Fibroblast of villous mesenchyme (primary cell): ENCODE data around the gene PCDHGB4. TPM values are rescaled to one million over a fixed set of nuclear protein-coding genes. Genes with fewer than 3 reads are reported as not detected.

Source experiments
- DNase-seq: peaks from one replicate; pipeline ENCODE4 v3.0.0-alpha.2; 2010; ENCODE audit warnings: low read depth
- H3K4me3 ChIP-seq: 2 replicates; pipeline ENCODE4 v1.5.1; 2011; ENCODE audit warnings: low read depth, mild to moderate bottlenecking, low read length
- CTCF ChIP-seq: IDR thresholded peaks from 2 replicates; pipeline ENCODE4 v1.5.1; 2012; ENCODE audit warnings: low read depth, mild to moderate bottlenecking, low read length; ENCODE audit not compliant: insufficient read depth
- total RNA-seq: library from RNA; depleted of rRNA; stranded (reverse); fragments of >200 nt; gene quantifications from 2 replicates; pipeline ENCODE4 v1.2.3, GENCODE V29; 2012

Gene PCDHGB4
- total RNA-seq, 1 donor: 13.4 TPM

GRCh38 chr5:141397756-141398551 is 10.5 kb downstream of the PCDHGB4 start, which contains the start of gene PCDHGB5:
PCDHGB5 (plus strand) TSS chr5:141397947; CDS start chr5:141398128, 181 bp downstream.
- DNase-seq: peak; percentile 57
- peak; percentile 68 for TF ChIP-seq CTCF
- peak within 1 kb of the TSS; percentile 54 for H3K4me3 ChIP-seq

- peak overlapping the region; percentile 3 for H3K4me3 ChIP-seq
- no peak for TF ChIP-seq CTCF
Observed at GRCh38 chr5:141398608-141399007, 11.1 kb downstream of the PCDHGB4 start.

DNA sequence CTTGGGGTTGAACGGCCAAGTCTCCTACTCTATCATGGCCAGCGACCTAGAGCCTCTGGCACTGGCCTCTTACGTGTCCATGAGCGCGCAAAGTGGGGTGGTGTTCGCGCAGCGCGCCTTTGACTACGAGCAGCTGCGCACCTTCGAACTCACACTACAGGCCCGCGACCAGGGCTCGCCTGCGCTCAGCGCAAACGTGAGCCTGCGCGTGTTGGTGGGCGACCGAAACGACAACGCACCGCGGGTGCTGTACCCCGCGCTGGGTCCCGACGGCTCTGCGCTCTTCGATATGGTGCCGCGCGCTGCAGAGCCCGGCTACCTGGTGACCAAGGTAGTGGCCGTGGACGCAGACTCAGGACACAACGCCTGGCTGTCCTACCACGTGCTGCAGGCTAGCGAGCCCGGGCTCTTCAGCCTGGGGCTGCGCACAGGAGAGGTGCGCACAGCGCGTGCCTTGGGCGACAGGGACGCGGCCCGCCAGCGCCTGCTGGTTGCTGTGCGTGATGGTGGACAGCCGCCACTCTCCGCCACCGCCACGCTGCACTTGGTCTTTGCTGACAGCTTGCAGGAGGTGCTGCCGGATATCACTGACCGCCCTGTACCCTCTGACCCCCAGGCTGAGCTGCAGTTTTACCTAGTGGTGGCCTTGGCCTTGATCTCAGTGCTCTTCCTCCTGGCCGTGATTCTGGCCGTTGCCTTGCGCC is 12.2 kb downstream of the PCDHGB4 start:
- no peak overlapping the region for H3K4me3 ChIP-seq
- DNase-seq: no peak
- no peak for TF ChIP-seq CTCF

More at GRCh38 chr5:141398608-141399007, 11.1 kb downstream of the PCDHGB4 start:
- DNase-seq: no peak

- H3K4me3 ChIP-seq: peak within 1 kb of the TSS; percentile 43
- peak; percentile 37 for DNase-seq
- peak; percentile 42 for TF ChIP-seq CTCF
Observed at GRCh38 chr5:141402553-141403243, 15.2 kb downstream of the PCDHGB4 start, which contains the start of gene PCDHGA9. PCDHGA9 (plus strand) TSS chr5:141402778; CDS start chr5:141402953, 175 bp downstream.

DNA sequence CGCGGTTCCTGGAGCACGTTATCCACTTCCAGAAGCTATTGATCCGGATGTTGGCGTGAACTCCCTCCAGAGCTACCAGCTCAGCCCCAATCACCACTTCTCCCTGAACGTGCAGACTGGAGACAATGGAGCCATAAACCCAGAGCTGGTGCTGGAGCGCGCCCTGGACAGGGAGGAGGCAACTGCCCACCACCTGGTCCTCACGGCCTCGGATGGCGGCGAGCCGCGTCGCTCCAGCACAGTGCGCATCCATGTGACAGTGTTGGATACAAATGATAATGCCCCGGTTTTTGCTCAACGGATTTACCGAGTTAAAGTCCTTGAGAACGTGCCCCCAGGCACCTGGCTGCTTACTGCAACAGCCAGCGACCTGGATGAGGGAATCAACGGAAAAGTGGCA is 15.9 kb downstream of the PCDHGB4 start:
- no peak overlapping the region for H3K4me3 ChIP-seq
- no peak for DNase-seq
- no peak for TF ChIP-seq CTCF

- peak; percentile 71 for TF ChIP-seq CTCF
- peak; percentile 55 for DNase-seq
- peak within 1 kb of the TSS; percentile 46 for H3K4me3 ChIP-seq
Observed at GRCh38 chr5:141407790-141408505, 20.4 kb downstream of the PCDHGB4 start, which contains the start of gene PCDHGB6. PCDHGB6 (plus strand) TSS chr5:141408021; CDS start chr5:141408203, 182 bp downstream.
